CD1c-positive myeloid dendritic cell (primary cell): Measurements from ENCODE around the gene FUT9.

Experiments
- DNase-seq: peaks from one replicate; pipeline ENCODE4 v3.0.0-alpha.2; 2016; ENCODE audit errors: extremely low spot score

The FUT9 gene

DNA sequence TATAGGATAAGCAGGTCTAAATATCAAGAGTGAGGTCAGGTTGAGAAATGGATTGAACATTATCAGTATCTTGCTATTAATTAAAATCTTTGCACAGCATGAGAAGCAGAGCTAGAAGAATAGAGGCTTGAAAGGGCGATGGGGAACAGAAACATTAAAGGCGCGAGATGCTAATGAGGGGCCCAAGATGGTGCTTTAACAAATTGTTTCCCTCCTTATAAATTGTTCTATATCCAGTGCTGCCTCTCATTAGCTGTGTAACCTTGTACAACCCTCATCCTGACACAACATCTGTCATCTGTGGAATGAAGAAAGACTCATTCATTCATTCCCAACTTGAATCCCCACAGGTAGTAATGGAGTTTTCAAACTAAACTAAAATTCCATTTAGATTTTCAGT, 57.8 kb downstream of the FUT9 start:
- no peak for DNase-seq

- DNase-seq, result no peak
Observed at GRCh38 chr6:96074006-96074405, 58.2 kb downstream of the FUT9 start.

GRCh38 chr6:96075826-96076225, 60.1 kb downstream of the FUT9 start:
- DNase-seq, result no peak

DNA sequence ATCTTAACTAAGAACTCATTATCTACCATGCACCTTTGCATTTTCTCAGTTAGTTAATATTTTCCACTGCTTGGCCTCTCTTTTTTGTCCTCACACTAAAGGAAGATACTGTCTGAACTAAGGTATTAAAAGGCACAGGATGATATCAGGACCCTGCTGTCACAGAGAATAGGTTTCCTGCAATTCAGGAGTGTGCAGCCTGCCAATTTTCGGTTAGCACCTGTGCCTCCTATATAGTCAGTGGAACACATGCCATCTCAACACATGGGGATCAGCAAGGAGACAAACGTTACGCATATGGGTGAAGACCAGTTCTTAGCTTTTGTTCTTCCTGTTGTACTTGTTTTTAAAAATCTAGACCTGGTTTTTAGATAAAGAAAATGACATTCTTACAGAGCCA, 71.0 kb downstream of the FUT9 start:
- no peak for DNase-seq

- no peak for DNase-seq
Observed at GRCh38 chr6:96089173-96089572, 73.4 kb downstream of the FUT9 start.

DNA sequence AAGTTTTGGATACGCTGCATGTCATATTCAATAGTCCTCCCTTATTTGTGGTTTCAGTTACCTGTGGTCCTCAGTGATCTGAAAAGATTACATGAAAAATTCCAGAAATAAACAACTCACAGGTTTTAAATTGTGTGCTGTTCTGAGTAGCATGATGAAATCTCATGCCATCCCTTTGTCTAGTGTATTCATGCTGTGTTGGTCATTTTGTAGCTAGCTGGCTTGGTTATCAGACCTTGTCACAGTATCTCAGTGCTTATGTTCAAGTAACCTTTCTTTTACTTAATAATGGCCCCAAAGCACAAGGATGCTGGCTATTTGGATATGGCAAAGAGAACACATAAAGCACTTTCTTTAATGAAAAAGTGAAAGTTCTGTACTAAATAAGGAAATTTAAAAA, 78.3 kb downstream of the FUT9 start:
- no peak for DNase-seq

GRCh38 chr6:96099069-96099468, 83.3 kb downstream of the FUT9 start:
- DNase-seq, result no peak

DNA sequence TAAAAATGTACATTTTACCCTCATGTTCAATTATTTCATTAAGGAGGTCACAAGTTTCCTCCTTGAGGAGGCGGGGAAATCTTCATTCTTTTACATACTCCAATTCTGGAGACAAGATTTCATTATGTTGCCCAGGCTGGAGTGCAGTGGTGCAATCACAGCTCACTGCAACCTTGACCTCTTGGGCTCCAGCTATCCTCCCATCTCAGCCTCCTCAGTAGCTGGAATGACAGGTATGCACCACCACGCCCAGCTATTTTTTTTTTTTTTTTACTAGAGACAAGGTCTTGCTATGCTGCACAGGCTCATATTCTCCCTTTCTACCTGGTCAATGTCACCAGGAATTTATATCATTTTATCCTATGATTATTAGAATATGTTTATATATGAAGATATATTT, 85.8 kb downstream of the FUT9 start:
- DNase-seq, result no peak

DNA sequence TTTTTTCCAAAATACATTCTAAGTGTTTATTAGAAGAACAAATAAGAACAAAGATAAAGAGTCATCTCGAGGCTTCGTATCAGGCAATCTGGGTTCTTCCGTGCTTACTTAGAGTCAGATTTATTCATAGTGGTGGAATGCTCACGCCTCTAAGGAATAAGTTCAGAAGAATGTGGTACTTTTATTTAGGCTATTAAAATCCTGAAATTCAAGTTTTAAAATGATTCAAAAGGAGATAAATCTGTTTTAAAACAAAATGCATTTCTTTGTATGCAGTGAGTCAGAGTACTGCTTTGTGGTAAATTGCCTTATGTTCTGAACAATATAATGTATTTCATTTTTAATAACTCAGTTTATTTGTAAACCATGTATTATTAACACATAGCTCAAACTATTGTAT, 89.1 kb downstream of the FUT9 start:
- DNase-seq, result no peak

- no peak for DNase-seq
Observed at GRCh38 chr6:96110878-96111277, 95.1 kb downstream of the FUT9 start.

DNA sequence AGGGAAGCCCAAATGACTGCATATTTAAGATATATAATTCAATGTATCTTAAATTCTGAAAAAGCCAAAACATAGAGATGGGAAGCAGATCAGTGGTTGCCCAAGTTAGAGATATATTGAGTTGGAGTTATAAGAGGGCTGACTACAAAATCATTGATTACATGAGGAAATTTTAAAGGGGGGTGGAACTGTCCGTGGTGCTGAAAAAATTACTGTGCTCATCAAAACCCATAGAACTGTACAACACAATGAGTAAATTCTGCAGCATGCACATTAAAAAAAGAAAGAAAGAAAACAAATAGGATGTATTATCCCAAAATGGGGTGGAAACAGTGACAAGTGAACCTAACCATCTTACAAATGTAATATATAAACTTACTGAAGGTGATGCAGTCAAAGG, 100.9 kb downstream of the FUT9 start:
- no peak for DNase-seq

GRCh38 chr6:96124778-96125177, 109.0 kb downstream of the FUT9 start:
- DNase-seq, result no peak

DNA sequence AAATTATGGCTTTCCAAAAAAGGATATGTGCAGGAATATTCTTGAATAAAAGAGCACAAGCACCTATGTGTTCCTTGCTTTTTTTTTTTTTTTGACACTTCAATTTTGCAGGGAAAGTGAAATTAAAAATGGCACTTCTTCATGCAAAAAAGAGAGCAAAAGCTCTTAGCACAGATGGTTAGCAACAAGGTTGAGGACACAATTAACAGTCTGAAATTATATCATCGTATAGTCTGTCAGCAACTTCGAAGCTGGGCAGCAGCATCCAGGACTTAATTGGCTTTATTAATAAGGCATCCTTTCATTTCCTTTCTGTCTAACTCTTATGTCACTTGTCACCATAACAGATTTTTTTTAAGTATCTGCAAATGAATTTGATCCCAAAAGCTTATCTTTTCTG, 122.6 kb downstream of the FUT9 start:
- DNase-seq, result no peak

GRCh38 chr6:96142142-96142541, 126.4 kb downstream of the FUT9 start:
- no peak for DNase-seq

GRCh38 chr6:96150431-96150830, 134.7 kb downstream of the FUT9 start:
- no peak for DNase-seq

DNA sequence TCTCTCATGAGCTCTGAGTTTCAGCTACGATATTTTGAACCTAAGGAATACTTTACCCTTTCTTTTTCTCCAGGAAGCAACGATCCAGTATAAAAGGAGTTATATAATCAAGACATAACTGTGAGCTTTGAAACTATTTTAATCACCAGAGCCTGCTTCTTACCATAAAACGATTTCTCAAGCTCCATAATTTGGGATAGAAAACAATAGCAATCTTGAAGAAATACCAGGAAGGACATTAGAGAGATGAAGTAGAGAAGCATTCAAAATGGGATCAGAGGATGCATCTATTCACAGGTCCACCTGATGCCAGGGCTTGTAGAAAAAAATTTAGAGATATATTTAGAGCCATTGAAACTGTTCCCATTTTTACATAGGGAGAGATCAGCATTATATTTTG, 135.9 kb downstream of the FUT9 start:
- DNase-seq, result no peak

- DNase-seq, result no peak
Observed at GRCh38 chr6:96152114-96152708, 136.4 kb downstream of the FUT9 start.

DNA sequence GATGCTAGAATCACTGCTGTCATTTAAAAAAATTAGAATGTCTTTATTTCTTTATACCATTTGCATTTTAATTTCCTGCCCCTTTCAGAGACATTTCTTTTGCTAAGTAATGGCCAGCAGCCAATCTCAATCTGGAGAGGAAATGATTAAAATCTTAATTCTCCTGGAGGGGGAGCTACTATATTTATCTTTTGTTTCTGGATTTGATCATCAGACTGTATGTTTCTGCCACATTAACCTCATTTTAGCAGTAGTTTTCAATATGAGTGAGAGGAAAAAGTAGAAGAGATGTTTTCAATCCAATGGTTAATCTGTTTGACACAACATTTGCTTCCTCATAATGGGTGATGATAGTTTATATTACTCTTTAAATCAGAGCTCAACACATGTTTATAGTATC, 138.0 kb downstream of the FUT9 start:
- no peak for DNase-seq

- DNase-seq, result no peak
Observed at GRCh38 chr6:96156425-96156824, 140.7 kb downstream of the FUT9 start.

GRCh38 chr6:96157018-96157565, 141.3 kb downstream of the FUT9 start:
- no peak for DNase-seq

DNA sequence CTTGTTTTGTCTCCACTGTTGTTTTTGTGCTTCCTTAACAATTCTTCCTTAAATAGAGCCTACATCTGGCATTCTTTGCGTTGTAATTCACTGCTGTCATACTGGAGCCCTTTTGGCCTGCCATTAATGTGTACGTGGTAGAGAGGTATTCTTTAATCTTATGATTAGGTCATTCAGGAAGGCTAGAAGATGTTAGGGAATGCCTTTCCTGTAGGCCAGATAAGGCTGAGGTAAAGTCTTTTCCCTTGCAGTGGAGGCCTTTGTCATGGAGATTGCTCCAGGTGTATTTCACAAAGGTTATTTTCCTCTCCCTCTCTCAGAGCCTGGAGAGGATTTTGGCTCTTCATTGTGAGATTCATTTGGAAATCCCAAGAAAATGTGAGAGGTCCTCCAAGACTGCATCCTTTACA, 146.9 kb downstream of the FUT9 start:
- no peak for DNase-seq

DNA sequence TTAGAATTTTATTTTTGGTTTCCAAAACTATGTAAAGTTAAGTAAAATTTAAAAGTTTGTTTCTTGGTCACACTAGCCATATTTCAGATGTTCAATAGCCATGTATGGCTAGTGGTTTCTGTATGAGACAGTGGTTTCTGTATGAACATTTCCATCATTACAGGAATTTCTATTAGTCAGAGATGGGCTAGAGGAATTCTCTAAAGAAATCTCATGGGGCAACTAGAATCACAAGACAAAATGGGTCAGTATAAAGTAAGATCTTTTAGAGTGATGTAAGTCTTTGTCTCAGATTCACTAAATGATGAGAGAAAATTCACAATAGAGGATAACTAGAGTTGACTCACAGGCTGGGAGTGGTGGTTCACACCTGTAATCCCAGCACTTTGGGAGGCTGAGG, 149.0 kb downstream of the FUT9 start:
- DNase-seq, result no peak

DNA sequence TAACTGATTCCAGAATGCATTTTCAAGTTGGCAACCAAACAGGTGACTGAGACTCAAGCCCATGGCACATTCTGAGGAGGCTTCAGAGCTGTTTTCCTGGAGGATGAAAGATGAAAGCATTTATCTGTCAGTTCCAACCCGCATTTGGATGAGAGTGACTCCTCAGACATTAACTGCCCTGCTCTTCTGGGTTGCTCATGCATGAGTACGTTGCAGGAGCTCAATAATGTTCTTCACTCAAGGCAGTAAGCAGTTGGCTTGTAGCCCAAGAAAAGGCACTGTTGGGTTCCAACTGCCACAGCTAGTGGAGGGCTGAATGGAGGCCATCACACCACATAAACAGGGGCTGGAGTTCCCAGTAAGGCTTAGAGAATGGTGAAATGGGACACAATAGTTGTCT, 155.3 kb downstream of the FUT9 start:
- DNase-seq, result no peak

GRCh38 chr6:96184798-96185197, 169.0 kb downstream of the FUT9 start:
- DNase-seq, result no peak
